Memory B cell (primary cell): ENCODE data around the gene NBEA.

Source experiments
- ATAC-seq: fragments of 150-1000 bp; cut with Tn5 transposase; 2 replicates; pipeline ENCODE4 v1.10.0; 2021; ENCODE audit warnings: low read depth, mild to moderate bottlenecking, moderate library complexity
- DNase-seq, 2 donors: peaks; one replicate each; pipeline ENCODE4 v3.0.0; 2022; ENCODE audit warnings: low spot score in 2 of 2
- H3K27ac Mint-ChIP-seq: one replicate; pipeline ENCODE4 v1.8.0; 2022; ENCODE audit warnings: mild to moderate bottlenecking, moderate library complexity, mixed read lengths
- H3K27me3 Mint-ChIP-seq: one replicate; pipeline ENCODE4 v1.8.0; 2022; ENCODE audit warnings: mixed read lengths
- H3K36me3 Mint-ChIP-seq: one replicate; pipeline ENCODE4 v1.8.0; 2022; ENCODE audit warnings: mild to moderate bottlenecking, mixed read lengths
- H3K4me1 Mint-ChIP-seq: one replicate; pipeline ENCODE4 v1.8.0; 2022; ENCODE audit warnings: mixed read lengths
- H3K4me3 Mint-ChIP-seq: one replicate; pipeline ENCODE4 v1.8.0; 2022; ENCODE audit warnings: mild to moderate bottlenecking, moderate library complexity, mixed read lengths
- H3K9me3 Mint-ChIP-seq: one replicate; pipeline ENCODE4 v1.8.0; 2022; ENCODE audit warnings: mixed read lengths

NBEA gene

DNA sequence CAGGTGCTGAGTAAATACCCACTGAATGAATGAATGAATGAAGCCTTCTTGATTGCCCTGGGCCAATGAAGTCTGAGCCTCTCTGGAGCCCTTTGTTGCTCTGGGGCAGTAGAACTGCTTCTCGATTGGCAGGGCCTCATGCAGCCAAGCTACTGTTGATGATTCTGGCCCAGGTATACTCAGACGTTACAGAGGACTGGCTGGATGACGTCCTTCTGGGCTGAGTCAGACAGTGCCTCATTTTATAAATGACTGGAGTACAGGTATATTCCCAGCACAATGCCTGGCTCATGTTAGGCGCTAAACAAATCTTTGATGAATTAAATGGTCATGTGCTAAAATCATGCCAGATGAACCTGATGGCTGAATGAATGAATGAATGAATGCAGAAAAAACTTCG lies 778.2 kb downstream of the NBEA start:
- no peaks in the 10 kb centered on the region for H3K4me1 Mint-ChIP-seq
- H3K27me3 Mint-ChIP-seq = no peaks in the 10 kb centered on the region
- no peaks in the 10 kb centered on the region for H3K36me3 Mint-ChIP-seq
- DNase-seq = no peak
- no peak for ATAC-seq
- H3K9me3 Mint-ChIP-seq = no peaks in the 10 kb centered on the region
- H3K27ac Mint-ChIP-seq = no peak overlapping the region
- no peak overlapping the region for H3K4me3 Mint-ChIP-seq

DNA sequence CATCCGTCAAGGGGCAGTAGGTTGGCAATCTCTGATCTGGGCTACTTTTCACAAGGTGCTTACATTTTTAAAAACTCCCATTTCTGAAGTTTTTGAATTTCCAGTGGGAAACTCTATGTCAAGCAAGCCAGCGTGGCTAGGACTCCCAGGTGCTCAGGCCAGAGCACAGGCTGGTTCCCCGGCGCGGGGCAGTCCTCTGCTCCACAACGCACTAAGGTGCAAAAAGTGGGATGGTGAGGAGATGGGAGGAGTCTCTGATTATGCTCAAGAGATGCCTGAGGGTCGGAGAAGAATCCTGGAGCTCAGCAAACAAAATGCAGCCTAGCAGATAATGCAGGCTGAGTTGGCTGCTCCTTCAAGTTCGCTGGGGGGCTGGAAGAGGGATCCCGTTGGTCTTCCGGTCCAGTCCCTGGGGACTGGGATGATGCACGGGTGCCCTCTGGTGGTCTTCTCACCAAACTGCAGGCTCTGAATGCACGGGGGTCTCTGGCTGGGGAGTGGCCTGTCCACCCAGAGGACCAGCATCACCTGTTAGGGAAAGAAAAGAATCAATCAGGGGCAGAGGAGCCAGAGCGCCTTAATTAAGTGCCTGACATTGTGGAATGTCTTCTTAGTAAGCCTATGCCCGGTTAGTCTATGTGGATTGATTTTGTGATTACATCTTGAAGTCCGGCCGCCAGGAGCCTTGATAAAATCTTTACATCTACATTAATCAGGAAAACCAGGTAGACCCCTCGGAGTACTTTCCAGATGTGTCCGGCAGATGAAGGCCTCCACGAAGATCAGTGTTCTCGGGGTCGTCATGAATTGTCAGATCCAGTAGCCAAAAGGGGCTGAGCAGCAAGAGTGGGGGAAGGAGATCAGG lies 778.9 kb downstream of the NBEA start:
- DNase-seq (no peak), ATAC-seq (no peak)
- Mint-ChIP-seq H3K9me3 (no peaks in the 10 kb centered on the region), H3K4me1 (no peaks in the 10 kb centered on the region), H3K36me3 (no peaks in the 10 kb centered on the region), H3K27ac (no peak overlapping the region), H3K27me3 (no peaks in the 10 kb centered on the region), H3K4me3 (no peak overlapping the region)
